OCI-LY1 (cell line): ENCODE measurements around the gene PRKG1.

Experiments used
- EZH2 ChIP-seq: fragments of 200-600 bp; sonication (generic), shearing (Covaris generic); IDR thresholded peaks from 2 replicates; pipeline ENCODE4 v1.8.0; 2017; ENCODE audit warnings: borderline replicate concordance, mixed run types, mild to moderate bottlenecking, antibody characterized with exemption, low read length, moderate library complexity, mixed read lengths
- TF ChIP-seq, protein P1 (sequence below): fragments of 200-600 bp; sonication (generic), shearing (Covaris generic); IDR thresholded peaks from 2 replicates; pipeline ENCODE4 v1.5.1; 2017; ENCODE audit warnings: mild to moderate bottlenecking, antibody characterized with exemption, low read length, moderate library complexity, mixed read lengths

DNA sequence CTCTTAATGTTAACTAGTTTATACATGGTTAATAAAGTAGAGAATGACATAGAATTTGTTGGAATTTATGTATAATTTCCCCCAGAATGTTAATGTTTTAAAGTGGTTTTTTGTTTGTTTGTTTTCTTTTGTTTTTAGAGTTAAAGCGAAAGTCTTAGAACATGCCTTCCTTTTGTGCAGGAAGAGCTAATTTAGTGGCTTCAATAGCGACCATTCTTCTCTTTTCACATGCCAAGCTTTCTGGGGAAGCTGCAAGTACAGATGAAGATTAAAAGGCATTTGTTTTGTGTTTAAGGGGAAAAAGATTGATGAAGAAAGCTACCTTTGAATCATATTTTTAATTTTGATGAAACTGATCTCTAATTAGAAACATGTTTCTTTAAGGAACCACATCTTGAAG, 881.4 kb downstream of the PRKG1 start:
- TF ChIP-seq, protein P1, sequence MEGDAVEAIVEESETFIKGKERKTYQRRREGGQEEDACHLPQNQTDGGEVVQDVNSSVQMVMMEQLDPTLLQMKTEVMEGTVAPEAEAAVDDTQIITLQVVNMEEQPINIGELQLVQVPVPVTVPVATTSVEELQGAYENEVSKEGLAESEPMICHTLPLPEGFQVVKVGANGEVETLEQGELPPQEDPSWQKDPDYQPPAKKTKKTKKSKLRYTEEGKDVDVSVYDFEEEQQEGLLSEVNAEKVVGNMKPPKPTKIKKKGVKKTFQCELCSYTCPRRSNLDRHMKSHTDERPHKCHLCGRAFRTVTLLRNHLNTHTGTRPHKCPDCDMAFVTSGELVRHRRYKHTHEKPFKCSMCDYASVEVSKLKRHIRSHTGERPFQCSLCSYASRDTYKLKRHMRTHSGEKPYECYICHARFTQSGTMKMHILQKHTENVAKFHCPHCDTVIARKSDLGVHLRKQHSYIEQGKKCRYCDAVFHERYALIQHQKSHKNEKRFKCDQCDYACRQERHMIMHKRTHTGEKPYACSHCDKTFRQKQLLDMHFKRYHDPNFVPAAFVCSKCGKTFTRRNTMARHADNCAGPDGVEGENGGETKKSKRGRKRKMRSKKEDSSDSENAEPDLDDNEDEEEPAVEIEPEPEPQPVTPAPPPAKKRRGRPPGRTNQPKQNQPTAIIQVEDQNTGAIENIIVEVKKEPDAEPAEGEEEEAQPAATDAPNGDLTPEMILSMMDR: no peak
- no peak for TF ChIP-seq EZH2
